Liver (tissue), 9 donors: ENCODE measurements around the gene CELF1. TPM values are rescaled to one million over a fixed set of nuclear protein-coding genes. Genes with fewer than 3 reads are reported as not detected.

Experiments
- DNase-seq: peaks from one replicate; pipeline ENCODE4 v3.0.0-alpha.2; 2017; ENCODE audit warnings: low spot score
- H3K27ac ChIP-seq, 2 donors: one replicate each; pipeline ENCODE4 v1.7.0; 2013; ENCODE audit warnings: inconsistent platforms in 2 of 2, low read length in 2 of 2, control low read depth in 1 of 2, low read depth in 1 of 2, mild to moderate bottlenecking in 1 of 2
- H3K27me3 ChIP-seq, 4 donors: one replicate each; pipeline versions ENCODE4 v1.6.1 to v1.7.0; 2013; ENCODE audit warnings: low read length in 3 of 4, inconsistent platforms in 1 of 4, mild to moderate bottlenecking in 1 of 4, moderate library complexity in 1 of 4; ENCODE audit not compliant: control insufficient read depth in 4 of 4, insufficient read depth in 4 of 4
- H3K36me3 ChIP-seq, 4 donors: one replicate each; pipeline versions ENCODE4 v1.6.1 to v1.7.0; 2013; ENCODE audit warnings: low read length in 3 of 4, mild to moderate bottlenecking in 3 of 4, low read depth in 1 of 4, moderate library complexity in 1 of 4; ENCODE audit not compliant: control insufficient read depth in 4 of 4, insufficient read depth in 3 of 4
- H3K4me1 ChIP-seq, 4 donors: one replicate each; pipeline versions ENCODE4 v1.6.1 to v1.7.0; 2013; ENCODE audit warnings: low read length in 3 of 4, mild to moderate bottlenecking in 3 of 4, moderate library complexity in 1 of 4; ENCODE audit not compliant: control insufficient read depth in 4 of 4, insufficient read depth in 4 of 4
- H3K4me3 ChIP-seq, 3 donors: one replicate each; pipeline versions ENCODE4 v1.6.1 to v1.7.0; 2013; ENCODE audit warnings: low read length in 3 of 3, control low read depth in 1 of 3, low read depth in 1 of 3, mild to moderate bottlenecking in 1 of 3
- H3K9ac ChIP-seq, 2 donors: one replicate each; pipeline ENCODE4 v1.7.0; 2013; ENCODE audit warnings: low read length in 2 of 2, mild to moderate bottlenecking in 2 of 2, moderate library complexity in 2 of 2, control low read depth in 1 of 2, low read depth in 1 of 2
- H3K9me3 ChIP-seq, 4 donors: one replicate each; pipeline versions ENCODE4 v1.6.1 to v1.7.0; 2013; ENCODE audit warnings: low read length in 3 of 4; ENCODE audit not compliant: control insufficient read depth in 4 of 4
- EGR1 ChIP-seq, 2 donors: IDR thresholded peaks; 2 replicates each; pipeline ENCODE4 v1.6.1; 2016 to 2018; ENCODE audit warnings: antibody characterized with exemption in 2 of 2, low read depth in 2 of 2
- FOXA1 ChIP-seq: IDR thresholded peaks from 2 replicates; pipeline ENCODE4 v1.6.1; 2016; ENCODE audit warnings: antibody characterized with exemption
- FOXA2 ChIP-seq: IDR thresholded peaks from 2 replicates; pipeline ENCODE4 v1.6.1; 2016; ENCODE audit warnings: antibody characterized with exemption
- GABPA ChIP-seq, 2 donors: IDR thresholded peaks in 1 of 2; conservative IDR thresholded peaks in 1 of 2; 2 replicates each; pipeline ENCODE4 v1.6.1; 2016; ENCODE audit warnings: antibody characterized with exemption in 2 of 2, mild to moderate bottlenecking in 1 of 2, moderate library complexity in 1 of 2
- HNF4A ChIP-seq, 2 donors: conservative IDR thresholded peaks; 2 replicates each; pipeline ENCODE4 v1.6.1; 2016; ENCODE audit warnings: antibody characterized with exemption in 2 of 2, mild to moderate bottlenecking in 2 of 2
- HNF4G ChIP-seq: IDR thresholded peaks from 2 replicates; pipeline ENCODE4 v1.6.1; 2016; ENCODE audit warnings: antibody characterized with exemption
- RAD21 ChIP-seq, 2 donors: IDR thresholded peaks; 2 replicates each; pipeline ENCODE4 v1.6.1; 2016; ENCODE audit warnings: antibody characterized with exemption in 2 of 2, mild to moderate bottlenecking in 2 of 2
- RXRA ChIP-seq, 2 donors: IDR thresholded peaks; 2 replicates each; pipeline ENCODE4 v1.6.1; 2017 to 2018; ENCODE audit warnings: antibody characterized with exemption in 2 of 2, mild to moderate bottlenecking in 1 of 2
- TAF1 ChIP-seq: conservative IDR thresholded peaks from 2 replicates; pipeline ENCODE4 v1.6.1; 2016; ENCODE audit warnings: antibody characterized with exemption, mild to moderate bottlenecking
- YY1 ChIP-seq: IDR thresholded peaks from 2 replicates; pipeline ENCODE4 v1.6.1; 2016; ENCODE audit warnings: antibody characterized with exemption, mild to moderate bottlenecking
- WGBS: extraction: QIAGEN DNeasy Blood & Tissue Kit; methylation state at CpG from one replicate; pipeline ENCODE4 v1.1.7; 2013; 5-methylcytosine and 5-hydroxymethylcytosine counted together
- polyA plus RNA-seq, 2 donors: library from polyadenylated mRNA; stranded (reverse) in 1 of 2; unstranded in 1 of 2; fragments of 200-250 nt in 1 of 2; fragments of >200 nt in 1 of 2; fragmentation: Nextera tagmentation in 1 of 2; extraction: Ambion mirVana in 1 of 2; gene quantifications; one replicate each; pipeline versions ENCODE4 v1.2.1 to v1.2.3, GENCODE V29; 2013 to 2015
- total RNA-seq, 2 donors: library from RNA; depleted of rRNA; stranded (reverse); fragments of >200 nt; gene quantifications; one replicate each; pipeline ENCODE4 v1.2.3, GENCODE V29; 2014
- TF ChIP-seq, protein P1 (sequence below): IDR thresholded peaks from 2 replicates; pipeline ENCODE4 v1.6.1; 2016; ENCODE audit warnings: antibody characterized with exemption
- TF ChIP-seq, protein P2 (sequence below): fragments of 150-350 bp; IDR thresholded peaks from 2 replicates; pipeline ENCODE4 v1.5.1; 2017; ENCODE audit warnings: improper control_type of control experiment, low read depth, low read length; ENCODE audit not compliant: missing input control
- TF ChIP-seq, protein P3 (sequence below): IDR thresholded peaks from 2 replicates; pipeline ENCODE4 v1.6.1; 2016; ENCODE audit warnings: antibody characterized with exemption
- TF ChIP-seq, protein P4 (sequence below): IDR thresholded peaks from 2 replicates; pipeline ENCODE4 v1.6.1; 2016; ENCODE audit warnings: antibody characterized with exemption, mild to moderate bottlenecking
- donor health status: healthy.
- donor health status: healthy.
- donor health status: healthy.
- donor health status: healthy.
- donor health status: healthy.

Gene CELF1
- total and polyA plus RNA-seq, 4 donors: 23.5 to 139 (median 60.3) TPM

DNA sequence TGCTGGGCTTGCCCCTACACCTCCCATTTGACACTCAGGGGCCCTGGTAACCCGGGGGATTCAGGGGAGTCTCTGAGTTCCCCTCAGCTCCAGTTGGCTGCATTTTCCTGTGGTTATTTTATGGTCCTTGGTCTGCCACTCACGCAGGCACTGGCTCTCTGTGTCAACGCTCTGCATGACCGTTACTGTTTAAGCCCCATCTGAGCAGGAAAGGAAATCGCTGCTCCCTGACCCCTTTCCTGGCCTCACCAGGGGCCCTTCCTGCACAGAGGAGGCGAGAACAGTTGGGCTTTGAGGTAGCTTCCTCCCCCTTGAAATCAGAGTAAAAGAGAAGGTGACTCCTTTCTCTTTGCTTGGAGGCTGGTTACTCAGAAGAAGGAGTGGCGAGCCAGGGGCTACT is 38.8 kb upstream of the CELF1 start:
- Histone ChIP-seq H3K4me1 (peaks cover 0 to 6% (median 2%) of the 10 kb centered on the region in 4 donors), H3K4me3 (no peak overlapping the region), H3K27me3 (peaks cover 0 to 7% (median 2%) of the 10 kb centered on the region in 4 donors), H3K36me3 (no peaks in the 10 kb centered on the region), H3K9ac (no peak overlapping the region), H3K9me3 (peaks cover 0 to 7% (median 1%) of the 10 kb centered on the region in 4 donors), H3K27ac (no peak overlapping the region)
- TF ChIP-seq, protein P1, sequence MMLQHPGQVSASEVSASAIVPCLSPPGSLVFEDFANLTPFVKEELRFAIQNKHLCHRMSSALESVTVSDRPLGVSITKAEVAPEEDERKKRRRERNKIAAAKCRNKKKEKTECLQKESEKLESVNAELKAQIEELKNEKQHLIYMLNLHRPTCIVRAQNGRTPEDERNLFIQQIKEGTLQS: no peak
- no peak for TF ChIP-seq HNF4A (conservative IDR thresholded peaks at IDR 0.05)
- no peak for TF ChIP-seq FOXA1
- no peak for TF ChIP-seq YY1
- TF ChIP-seq RAD21 (IDR thresholded peaks at IDR 0.05): no peak
- no peak for TF ChIP-seq HNF4G
- no peak for TF ChIP-seq GABPA (IDR thresholded peaks at IDR 0.05 in 1 of 2, conservative IDR thresholded peaks at IDR 0.05 in 1 of 2)
- TF ChIP-seq FOXA2: no peak
- TF ChIP-seq EGR1 (IDR thresholded peaks at IDR 0.05; ENCODE audit: low read depth in 2 of 2): no peak
- TF ChIP-seq, protein P2, sequence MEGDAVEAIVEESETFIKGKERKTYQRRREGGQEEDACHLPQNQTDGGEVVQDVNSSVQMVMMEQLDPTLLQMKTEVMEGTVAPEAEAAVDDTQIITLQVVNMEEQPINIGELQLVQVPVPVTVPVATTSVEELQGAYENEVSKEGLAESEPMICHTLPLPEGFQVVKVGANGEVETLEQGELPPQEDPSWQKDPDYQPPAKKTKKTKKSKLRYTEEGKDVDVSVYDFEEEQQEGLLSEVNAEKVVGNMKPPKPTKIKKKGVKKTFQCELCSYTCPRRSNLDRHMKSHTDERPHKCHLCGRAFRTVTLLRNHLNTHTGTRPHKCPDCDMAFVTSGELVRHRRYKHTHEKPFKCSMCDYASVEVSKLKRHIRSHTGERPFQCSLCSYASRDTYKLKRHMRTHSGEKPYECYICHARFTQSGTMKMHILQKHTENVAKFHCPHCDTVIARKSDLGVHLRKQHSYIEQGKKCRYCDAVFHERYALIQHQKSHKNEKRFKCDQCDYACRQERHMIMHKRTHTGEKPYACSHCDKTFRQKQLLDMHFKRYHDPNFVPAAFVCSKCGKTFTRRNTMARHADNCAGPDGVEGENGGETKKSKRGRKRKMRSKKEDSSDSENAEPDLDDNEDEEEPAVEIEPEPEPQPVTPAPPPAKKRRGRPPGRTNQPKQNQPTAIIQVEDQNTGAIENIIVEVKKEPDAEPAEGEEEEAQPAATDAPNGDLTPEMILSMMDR: no peak
- no peak for TF ChIP-seq TAF1
- TF ChIP-seq, protein P3, sequence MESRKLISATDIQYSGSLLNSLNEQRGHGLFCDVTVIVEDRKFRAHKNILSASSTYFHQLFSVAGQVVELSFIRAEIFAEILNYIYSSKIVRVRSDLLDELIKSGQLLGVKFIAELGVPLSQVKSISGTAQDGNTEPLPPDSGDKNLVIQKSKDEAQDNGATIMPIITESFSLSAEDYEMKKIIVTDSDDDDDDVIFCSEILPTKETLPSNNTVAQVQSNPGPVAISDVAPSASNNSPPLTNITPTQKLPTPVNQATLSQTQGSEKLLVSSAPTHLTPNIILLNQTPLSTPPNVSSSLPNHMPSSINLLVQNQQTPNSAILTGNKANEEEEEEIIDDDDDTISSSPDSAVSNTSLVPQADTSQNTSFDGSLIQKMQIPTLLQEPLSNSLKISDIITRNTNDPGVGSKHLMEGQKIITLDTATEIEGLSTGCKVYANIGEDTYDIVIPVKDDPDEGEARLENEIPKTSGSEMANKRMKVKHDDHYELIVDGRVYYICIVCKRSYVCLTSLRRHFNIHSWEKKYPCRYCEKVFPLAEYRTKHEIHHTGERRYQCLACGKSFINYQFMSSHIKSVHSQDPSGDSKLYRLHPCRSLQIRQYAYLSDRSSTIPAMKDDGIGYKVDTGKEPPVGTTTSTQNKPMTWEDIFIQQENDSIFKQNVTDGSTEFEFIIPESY: no peak
- TF ChIP-seq, protein P4, sequence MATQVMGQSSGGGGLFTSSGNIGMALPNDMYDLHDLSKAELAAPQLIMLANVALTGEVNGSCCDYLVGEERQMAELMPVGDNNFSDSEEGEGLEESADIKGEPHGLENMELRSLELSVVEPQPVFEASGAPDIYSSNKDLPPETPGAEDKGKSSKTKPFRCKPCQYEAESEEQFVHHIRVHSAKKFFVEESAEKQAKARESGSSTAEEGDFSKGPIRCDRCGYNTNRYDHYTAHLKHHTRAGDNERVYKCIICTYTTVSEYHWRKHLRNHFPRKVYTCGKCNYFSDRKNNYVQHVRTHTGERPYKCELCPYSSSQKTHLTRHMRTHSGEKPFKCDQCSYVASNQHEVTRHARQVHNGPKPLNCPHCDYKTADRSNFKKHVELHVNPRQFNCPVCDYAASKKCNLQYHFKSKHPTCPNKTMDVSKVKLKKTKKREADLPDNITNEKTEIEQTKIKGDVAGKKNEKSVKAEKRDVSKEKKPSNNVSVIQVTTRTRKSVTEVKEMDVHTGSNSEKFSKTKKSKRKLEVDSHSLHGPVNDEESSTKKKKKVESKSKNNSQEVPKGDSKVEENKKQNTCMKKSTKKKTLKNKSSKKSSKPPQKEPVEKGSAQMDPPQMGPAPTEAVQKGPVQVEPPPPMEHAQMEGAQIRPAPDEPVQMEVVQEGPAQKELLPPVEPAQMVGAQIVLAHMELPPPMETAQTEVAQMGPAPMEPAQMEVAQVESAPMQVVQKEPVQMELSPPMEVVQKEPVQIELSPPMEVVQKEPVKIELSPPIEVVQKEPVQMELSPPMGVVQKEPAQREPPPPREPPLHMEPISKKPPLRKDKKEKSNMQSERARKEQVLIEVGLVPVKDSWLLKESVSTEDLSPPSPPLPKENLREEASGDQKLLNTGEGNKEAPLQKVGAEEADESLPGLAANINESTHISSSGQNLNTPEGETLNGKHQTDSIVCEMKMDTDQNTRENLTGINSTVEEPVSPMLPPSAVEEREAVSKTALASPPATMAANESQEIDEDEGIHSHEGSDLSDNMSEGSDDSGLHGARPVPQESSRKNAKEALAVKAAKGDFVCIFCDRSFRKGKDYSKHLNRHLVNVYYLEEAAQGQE: no peak
- TF ChIP-seq RXRA (IDR thresholded peaks at IDR 0.05): no peak
- DNase-seq: no peak
- WGBS: 50% methylated on average over 7 of the region's 7 CpGs
